Measurements from ENCODE around the gene NR1I3. TPM values are rescaled to one million over a fixed set of nuclear protein-coding genes. Genes with fewer than 3 reads are reported as not detected.

NR1I3 gene
- total and polyA plus RNA-seq, 2 experiments from 2014 or later, result 0.50 TPM; not detected in 1

- TF ChIP-seq ZNF462 (CRISPR knock-in tag; IDR thresholded peaks at IDR 0.05), result no peak
- TF ChIP-seq CTCF (conservative IDR thresholded peaks at IDR 0.05; ENCODE audit: low read depth in 2 of 2), result no peak
- TF ChIP-seq EZH2phosphoT487 (IDR thresholded peaks at IDR 0.05; ENCODE audit: unreplicated experiment), result no peak
Observed at GRCh38 chr1:161259765-161260164, 21.8 kb upstream of the NR1I3 start (continued).

GRCh38 chr1:161259345-161259702, 21.3 kb upstream of the NR1I3 start:
- DNase-seq (ENCODE audit: low spot score), result no peak
- Histone ChIP-seq H3K4me3 (peak overlapping the region; percentile 62), H3K36me3 (ENCODE audit: insufficient read depth) (peaks cover 7% of the 10 kb centered on the region; the same call in 1 of the 2 replicates), H4K20me1 (replicated peaks; ENCODE audit: insufficient read depth) (no peaks in the 10 kb centered on the region), H3K27me3 (ENCODE audit: insufficient read depth) (peaks cover 38% of the 10 kb centered on the region), H3K79me2 (replicated peaks; ENCODE audit: insufficient read depth) (no peaks in the 10 kb centered on the region), H3K4me2 (peak overlapping the region; percentile 81), H3K4me1 (ENCODE audit: insufficient read depth) (peaks cover 8% of the 10 kb centered on the region), H2AFZ (peak overlapping the region; percentile 84), H3K9me2 (ENCODE audit: insufficient read depth) (no peaks in the 10 kb centered on the region), H3F3A (replicated peaks; ENCODE audit: low read depth) (0 out of 2 replicates have a peak, but pooled peaks cover 7% of the 10 kb centered on the region), H3K27ac (ENCODE audit: low read depth) (no peak overlapping the region)
- H3K4me1 Mint-ChIP-seq, result peaks cover 21% of the 10 kb centered on the region
- no peak overlapping the region for H3K27ac Mint-ChIP-seq
- peaks cover 28% of the 10 kb centered on the region for H3K9me3 Mint-ChIP-seq
- peaks cover 42% of the 10 kb centered on the region for H3K27me3 Mint-ChIP-seq (ENCODE audit: insufficient read depth, low read depth, poor library complexity)
- peaks cover 16% of the 10 kb centered on the region for H3K36me3 Mint-ChIP-seq (ENCODE audit: low read depth)
- ATAC-seq, result no peak
- peak overlapping the region; percentile 62 for H3K4me3 Mint-ChIP-seq
- no peak for TF ChIP-seq ETS1 (IDR thresholded peaks at IDR 0.05)
- no peak for TF ChIP-seq POLR2AphosphoS5 (IDR thresholded peaks at IDR 0.05; ENCODE audit: low read depth)
- no peak for TF ChIP-seq ZNF331 (CRISPR knock-in tag; IDR thresholded peaks at IDR 0.05; ENCODE audit: low read depth)
- TF ChIP-seq NANOG (IDR thresholded peaks at IDR 0.05; ENCODE audit: borderline replicate concordance), result no peak
- no peak for TF ChIP-seq CREB1 (CRISPR knock-in tag; IDR thresholded peaks at IDR 0.05; ENCODE audit: low read depth)
- TF ChIP-seq JUNB (IDR thresholded peaks at IDR 0.05; ENCODE audit: unreplicated experiment), result no peak
- no peak for TF ChIP-seq REST (IDR thresholded peaks at IDR 0.05; ENCODE audit: unreplicated experiment)
- TF ChIP-seq EZH2 (IDR thresholded peaks at IDR 0.05; ENCODE audit: low read depth, unreplicated experiment), result no peak
- TF ChIP-seq STAT1 (IDR thresholded peaks at IDR 0.05; ENCODE audit: unreplicated experiment), result no peak
- no peak for TF ChIP-seq ZNF114 (CRISPR knock-in tag; IDR thresholded peaks at IDR 0.05)
- TF ChIP-seq EZH2phosphoT487 (IDR thresholded peaks at IDR 0.05; ENCODE audit: unreplicated experiment), result no peak

Data from GM23338 (cell line).